ENCODE measurements around the gene SPG11.

GRCh38 chr15:44659056-44659455 lies 4.4 kb downstream of the SPG11 start:
- no peak for TF ChIP-seq CTCF (IDR thresholded peaks at IDR 0.05; ENCODE audit: low read depth, low read length, missing input control)
- no peak for TF ChIP-seq ATF3 (IDR thresholded peaks at IDR 0.05)
- no peak for TF ChIP-seq TAF1 (conservative IDR thresholded peaks at IDR 0.05)
